ENCODE data around the gene CYP2C9.

DNA sequence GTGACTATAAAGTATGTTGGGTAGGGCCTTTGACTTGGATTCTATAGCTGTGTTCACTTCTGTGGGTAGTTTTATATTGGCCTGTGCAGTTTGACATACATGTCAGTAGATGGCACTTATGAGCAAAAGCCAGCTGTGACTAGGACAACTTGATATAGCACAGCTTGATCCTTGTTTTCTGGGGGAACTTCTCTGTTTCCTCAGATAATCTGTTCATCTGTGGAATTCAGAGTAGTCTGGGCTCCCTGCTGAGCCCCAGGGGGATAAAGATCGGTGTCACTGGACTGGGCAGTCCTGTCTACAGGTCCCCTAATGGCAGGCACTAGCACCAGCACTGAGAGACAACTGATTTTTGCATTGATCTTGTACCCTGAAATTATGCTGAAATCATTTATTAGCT is 25.4 kb downstream of the CYP2C9 start:
- TF ChIP-seq, protein P1, sequence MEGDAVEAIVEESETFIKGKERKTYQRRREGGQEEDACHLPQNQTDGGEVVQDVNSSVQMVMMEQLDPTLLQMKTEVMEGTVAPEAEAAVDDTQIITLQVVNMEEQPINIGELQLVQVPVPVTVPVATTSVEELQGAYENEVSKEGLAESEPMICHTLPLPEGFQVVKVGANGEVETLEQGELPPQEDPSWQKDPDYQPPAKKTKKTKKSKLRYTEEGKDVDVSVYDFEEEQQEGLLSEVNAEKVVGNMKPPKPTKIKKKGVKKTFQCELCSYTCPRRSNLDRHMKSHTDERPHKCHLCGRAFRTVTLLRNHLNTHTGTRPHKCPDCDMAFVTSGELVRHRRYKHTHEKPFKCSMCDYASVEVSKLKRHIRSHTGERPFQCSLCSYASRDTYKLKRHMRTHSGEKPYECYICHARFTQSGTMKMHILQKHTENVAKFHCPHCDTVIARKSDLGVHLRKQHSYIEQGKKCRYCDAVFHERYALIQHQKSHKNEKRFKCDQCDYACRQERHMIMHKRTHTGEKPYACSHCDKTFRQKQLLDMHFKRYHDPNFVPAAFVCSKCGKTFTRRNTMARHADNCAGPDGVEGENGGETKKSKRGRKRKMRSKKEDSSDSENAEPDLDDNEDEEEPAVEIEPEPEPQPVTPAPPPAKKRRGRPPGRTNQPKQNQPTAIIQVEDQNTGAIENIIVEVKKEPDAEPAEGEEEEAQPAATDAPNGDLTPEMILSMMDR (IDR thresholded peaks at IDR 0.05; ENCODE audit: low read length) = peak; percentile 40; the same call in 1 of the 2 replicates
- TF ChIP-seq EZH2 (IDR thresholded peaks at IDR 0.05; ENCODE audit: borderline replicate concordance, low read length) = no peak
